ENCODE measurements around the gene TSHZ2.

- no peak for TF ChIP-seq EZH2 (IDR thresholded peaks at IDR 0.05; ENCODE audit: borderline replicate concordance, low read depth, low read length)
- TF ChIP-seq CBX1 (IDR thresholded peaks at IDR 0.05; ENCODE audit: low read depth), result no peak
- no peak for TF ChIP-seq ZNF134 (CRISPR knock-in tag; conservative IDR thresholded peaks at IDR 0.05)
- TF ChIP-seq MYC (IDR thresholded peaks at IDR 0.05; ENCODE audit: low read depth, low read length), result no peak
- no peak for TF ChIP-seq MYC (CRISPR knock-in tag; IDR thresholded peaks at IDR 0.05; ENCODE audit: borderline replicate concordance, low read depth)
- TF ChIP-seq CTCF (IDR thresholded peaks at IDR 0.05 in 2 of 3, conservative IDR thresholded peaks at IDR 0.05 in 1 of 3; ENCODE audit: insufficient read depth in 2 of 3, low read depth in 1 of 3, low read length in 3 of 3), result no peak
- TF ChIP-seq TCF3 (CRISPR knock-in tag; IDR thresholded peaks at IDR 0.05), result no peak
- TF ChIP-seq SMARCC2 (IDR thresholded peaks at IDR 0.05; ENCODE audit: low read depth), result no peak
- no peak for TF ChIP-seq ZFX (CRISPR knock-in tag; IDR thresholded peaks at IDR 0.05)
- TF ChIP-seq FOXJ2 (tag; IDR thresholded peaks at IDR 0.05), result no peak
- TF ChIP-seq USF1 (CRISPR knock-in tag; IDR thresholded peaks at IDR 0.05), result no peak
- no peak for TF ChIP-seq ETS1 (conservative IDR thresholded peaks at IDR 0.05; ENCODE audit: control insufficient read depth, low read depth, low read length)
- no peak for TF ChIP-seq ZNF830 (CRISPR knock-in tag; IDR thresholded peaks at IDR 0.05)
- TF ChIP-seq FOSL1 (tag; conservative IDR thresholded peaks at IDR 0.05), result no peak
- no peak for TF ChIP-seq NFYB (IDR thresholded peaks at IDR 0.05; ENCODE audit: extremely low read depth, insufficient read length)
These were observed 196.3 kb downstream of the TSHZ2 start for GRCh38 chr20:53168491-53168890.
